ENCODE data around the gene SLC41A2. TPM values are rescaled to one million over a fixed set of nuclear protein-coding genes. Genes with fewer than 3 reads are reported as not detected.

SLC41A2 gene, protein sequence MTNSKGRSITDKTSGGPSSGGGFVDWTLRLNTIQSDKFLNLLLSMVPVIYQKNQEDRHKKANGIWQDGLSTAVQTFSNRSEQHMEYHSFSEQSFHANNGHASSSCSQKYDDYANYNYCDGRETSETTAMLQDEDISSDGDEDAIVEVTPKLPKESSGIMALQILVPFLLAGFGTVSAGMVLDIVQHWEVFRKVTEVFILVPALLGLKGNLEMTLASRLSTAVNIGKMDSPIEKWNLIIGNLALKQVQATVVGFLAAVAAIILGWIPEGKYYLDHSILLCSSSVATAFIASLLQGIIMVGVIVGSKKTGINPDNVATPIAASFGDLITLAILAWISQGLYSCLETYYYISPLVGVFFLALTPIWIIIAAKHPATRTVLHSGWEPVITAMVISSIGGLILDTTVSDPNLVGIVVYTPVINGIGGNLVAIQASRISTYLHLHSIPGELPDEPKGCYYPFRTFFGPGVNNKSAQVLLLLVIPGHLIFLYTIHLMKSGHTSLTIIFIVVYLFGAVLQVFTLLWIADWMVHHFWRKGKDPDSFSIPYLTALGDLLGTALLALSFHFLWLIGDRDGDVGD
- total RNA-seq, result 19.8 and 23.0 TPM in 2 replicates

DNA sequence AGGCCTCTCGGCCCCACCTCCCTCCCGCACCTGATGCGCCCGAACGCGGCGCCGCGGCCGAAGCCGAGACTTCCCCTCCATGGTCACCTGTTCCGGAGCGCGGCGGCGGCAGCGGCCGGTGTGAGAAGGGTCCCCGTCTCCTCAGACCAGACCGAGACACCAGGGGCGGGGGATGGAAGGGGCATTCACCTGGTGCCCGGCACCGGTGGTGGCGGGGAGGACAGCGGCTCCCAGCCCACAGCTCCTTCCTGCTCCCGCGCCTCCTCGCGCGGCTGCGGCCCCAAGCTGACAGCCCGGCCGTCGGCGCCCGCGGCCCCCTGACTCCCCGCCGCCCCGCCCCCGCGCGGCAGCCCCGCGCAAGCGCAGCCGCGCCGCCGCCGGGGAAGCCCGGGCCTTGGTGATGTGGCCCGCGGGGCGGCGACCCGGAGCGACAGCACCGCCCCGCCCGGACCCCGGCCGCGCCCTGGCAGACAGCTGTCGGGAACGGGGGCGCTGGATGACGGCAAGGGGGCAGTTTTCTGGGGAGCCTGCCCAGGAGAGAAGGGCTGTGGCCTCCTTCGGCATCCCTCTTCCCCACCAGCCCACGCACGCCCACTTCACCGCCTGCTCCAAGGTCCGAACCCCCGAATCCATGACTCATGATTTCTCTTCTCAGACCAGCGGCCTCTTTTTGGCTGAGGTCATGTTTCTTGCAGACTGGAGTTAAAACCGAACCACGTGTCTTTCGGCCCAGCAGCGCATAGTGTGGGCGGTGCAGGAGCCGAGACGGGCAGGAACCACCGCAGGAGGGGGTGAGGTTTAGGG, at the start of gene SLC41A2:
Gene SLC41A2, minus strand, starts transcription at position 290 of the 804 bp plus-strand sequence. CDS start 29,763 bp downstream, outside the sequence.

DNA sequence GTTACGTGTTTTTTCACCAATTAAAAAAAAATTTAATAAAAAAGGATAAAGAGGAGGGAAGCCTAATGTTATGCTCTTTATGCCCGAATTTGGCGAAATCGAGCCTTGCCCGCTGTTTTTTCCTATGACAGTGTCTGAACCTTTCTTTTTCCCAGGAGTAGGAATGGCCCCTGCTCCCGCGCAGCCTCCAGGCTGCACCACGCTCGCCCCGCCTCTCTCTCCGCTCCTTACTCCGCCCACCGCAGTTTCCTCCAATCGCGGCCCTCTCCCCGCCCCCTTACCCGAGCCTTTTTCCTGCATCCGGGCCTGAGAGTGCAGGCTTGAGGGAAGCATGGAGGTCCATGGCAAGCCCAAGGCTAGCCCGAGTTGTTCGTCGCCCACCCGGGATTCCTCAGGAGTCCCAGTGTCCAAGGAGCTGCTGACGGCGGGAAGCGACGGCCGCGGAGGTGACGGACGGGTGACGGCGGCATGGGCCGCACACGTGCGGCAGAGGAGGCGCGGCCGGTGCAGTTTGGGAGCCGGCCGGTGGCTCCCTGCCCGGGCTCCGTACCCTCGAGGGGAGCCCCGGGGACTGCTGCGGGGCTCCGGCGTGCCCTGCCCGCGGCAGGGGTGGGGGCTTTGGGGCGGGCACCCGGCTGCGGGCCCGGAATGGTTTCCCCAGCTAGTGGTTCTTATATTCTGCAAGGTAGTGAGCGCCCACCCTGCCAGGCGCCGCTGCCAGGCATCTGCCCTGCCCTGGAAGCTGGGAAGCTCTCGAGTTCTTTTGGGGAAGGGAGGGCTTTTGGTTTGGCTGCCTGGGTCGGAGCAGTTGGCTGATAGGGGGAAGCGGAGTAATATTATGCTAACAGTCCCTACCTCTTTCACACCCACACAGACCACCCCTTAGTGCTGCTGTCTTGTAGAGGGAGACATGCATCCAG, 28.2 kb upstream of the SLC41A2 start, which contains the start of gene NOPCHAP1:
Gene NOPCHAP1, plus strand, starts transcription at position 295 of the 920 bp plus-strand sequence. Its CDS starts 37 bp downstream, at position 332.

Other genes starting within 250 kb of the SLC41A2 start
- gene NOPCHAP1, start 28.0 kb upstream of the SLC41A2 start, total RNA-seq, result 4.1 and 4.5 TPM in 2 replicates
- 62.8 and 79.4 TPM in 2 replicates for gene ALDH1L2, start 126.2 kb upstream of the SLC41A2 start, total RNA-seq
- gene WASHC4, start 149.4 kb upstream of the SLC41A2 start, total RNA-seq, result 112 and 130 TPM in 2 replicates

All from uterine smooth muscle cell (primary cell).